Ramos (cell line): Measurements from ENCODE around the gene SCRN2.

Experiments
- in situ Hi-C: fragments of 300-500 bp; cut with MboI; formaldehyde crosslinking; loops from one replicate; pipeline ENCODE4 v1.14.3; 2022; ENCODE audit warnings: low sequenced_read_pairs; ENCODE audit not compliant: unreplicated experiment

The SCRN2 gene

DNA sequence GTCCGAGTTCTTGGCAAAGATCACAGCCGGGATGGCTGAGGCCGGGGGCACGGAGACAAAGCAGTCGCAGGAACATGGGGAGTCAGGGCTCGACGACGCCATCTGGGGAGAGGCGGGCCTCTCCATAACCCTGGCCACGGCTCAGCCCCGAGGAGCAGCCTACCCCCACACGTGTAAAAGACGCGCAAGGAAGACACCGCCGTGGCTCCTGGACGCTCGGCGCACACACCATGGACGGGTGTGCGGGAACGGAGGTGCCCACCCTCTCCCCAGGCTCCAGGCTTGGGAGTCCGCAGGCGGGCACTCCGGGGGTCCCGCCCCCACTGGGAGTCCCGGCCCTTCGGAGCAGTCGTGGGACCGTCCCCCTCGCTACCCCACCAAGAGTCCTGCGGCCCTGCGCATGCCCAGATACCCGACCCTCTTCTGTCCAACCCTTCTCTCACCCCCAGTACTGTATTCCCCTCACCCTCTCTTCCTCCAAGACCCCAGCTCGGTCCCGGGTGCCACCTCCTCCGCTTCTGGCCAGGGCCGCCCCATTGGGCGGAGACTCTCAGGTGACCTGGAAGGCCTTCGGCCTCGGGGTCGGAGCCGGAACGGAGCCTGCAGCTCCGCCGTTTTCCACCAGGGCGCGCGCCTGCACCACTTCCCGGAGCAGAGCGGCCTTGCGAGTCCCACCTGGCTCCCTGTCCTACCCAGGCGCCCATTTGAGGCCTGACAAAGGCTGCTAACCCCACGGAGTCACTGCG, at the start of gene SCRN2:
SCRN2 (minus strand) TSS at position 532 of the 746 bp plus-strand sequence; CDS start at position 102, 430 bp downstream.
- in situ Hi-C loops = loop anchor here (5.0 kb wide), 1 partner anchor 51 kb away; no protein-coding TSS in a partner anchor

DNA sequence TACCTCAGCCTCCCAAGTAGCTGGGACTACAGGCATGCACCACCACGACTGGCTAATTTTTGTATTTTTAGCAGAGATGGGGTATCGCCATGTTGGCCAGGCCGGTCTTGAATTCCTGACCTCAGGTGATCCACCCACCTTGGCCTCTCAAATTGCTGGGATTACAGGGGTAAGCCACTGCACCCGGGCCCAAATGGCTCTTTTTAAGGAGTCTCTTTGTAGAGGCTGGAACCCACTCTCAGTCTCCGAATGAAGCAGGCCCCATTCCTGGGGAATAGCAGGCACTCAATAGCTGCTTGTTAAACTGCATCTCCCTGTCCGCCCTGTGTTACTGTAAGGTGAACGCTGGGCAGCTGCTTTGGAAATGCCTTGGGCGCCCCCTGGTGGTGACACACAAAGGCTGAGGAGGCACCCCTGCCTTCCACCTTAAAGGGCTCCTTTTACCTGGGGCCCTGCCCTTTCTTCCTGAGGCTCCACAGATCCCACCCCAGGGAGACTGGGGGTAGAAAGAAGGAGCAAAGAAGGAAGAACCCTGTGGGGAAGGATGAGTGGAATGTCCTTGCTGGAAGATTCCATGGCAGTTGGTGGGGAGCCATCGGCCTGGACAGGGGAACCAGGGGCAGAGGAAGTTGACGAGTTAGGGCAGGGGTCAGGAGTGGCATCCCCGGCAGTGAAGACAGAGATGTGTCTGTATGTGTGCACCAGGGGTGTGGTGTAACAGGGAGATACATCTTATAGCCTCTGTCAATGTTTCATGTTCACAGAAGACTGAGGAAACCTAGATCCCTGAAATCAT, 48.9 kb upstream of the SCRN2 start:
- in situ Hi-C loops = loop anchor here (5.0 kb wide), 1 partner anchor 48 kb away; the partner anchor contains the start of gene SCRN2

DNA sequence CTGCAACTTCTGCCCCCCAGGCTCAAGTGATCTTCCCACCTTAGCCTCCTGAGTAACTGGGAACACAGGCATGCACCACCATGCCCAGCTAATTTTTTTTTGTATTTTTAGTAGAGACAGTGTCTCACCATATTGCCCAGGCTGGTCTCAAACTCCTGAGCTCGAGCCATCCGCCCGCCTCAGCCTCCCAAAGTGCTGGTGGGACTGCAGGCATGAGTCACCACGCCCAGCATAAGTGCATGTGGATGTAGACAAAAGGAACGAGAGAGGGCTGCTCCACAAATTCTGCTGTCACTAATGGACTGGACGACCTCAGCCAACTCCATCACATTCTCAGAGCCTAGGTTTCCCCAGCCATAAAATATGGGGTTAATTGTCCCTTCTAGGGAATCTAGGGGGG, 47.2 kb upstream of the SCRN2 start:
- in situ Hi-C loops = no loop called here

DNA sequence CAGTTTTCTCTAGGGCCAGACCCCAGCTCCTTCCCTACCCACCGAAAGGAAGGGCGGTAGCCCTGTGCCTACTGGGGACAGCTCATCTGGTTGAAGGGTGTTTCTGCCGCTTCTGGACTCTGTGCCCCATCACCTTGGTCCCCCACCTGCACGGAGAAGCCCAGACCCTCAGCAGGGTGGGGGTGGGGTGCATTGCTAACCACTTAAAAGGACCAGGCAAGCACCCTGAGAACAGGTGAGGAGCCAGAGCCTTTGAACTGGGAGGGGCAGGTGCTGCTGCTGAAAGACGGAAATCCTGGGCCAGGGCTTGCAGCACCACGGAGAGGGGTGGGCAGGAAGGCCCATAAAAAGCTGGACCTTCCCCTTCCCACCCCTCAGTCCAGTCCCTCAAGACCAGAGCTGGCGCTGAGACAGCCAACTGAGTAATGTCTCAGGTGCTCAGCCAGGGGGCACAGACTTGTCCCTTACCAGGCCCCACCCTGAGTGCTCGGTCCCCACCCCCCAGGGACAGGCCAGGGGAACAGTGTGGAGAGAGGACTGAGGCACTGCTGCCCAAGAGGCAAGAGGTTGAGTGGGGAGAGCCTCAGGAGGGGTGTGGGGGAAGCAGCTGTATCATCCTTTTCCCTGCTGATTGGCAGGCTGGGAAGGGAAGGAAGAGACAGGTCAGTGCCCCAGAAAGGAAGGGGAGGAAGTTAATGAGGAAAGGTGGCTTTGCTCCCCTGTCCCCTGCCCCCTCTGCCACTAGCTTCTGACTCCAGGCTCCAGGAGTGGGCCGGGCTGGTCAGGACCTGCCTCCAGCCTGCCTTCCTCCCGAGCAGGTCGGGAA, 44.0 kb upstream of the SCRN2 start:
- in situ Hi-C loops = no loop called here

DNA sequence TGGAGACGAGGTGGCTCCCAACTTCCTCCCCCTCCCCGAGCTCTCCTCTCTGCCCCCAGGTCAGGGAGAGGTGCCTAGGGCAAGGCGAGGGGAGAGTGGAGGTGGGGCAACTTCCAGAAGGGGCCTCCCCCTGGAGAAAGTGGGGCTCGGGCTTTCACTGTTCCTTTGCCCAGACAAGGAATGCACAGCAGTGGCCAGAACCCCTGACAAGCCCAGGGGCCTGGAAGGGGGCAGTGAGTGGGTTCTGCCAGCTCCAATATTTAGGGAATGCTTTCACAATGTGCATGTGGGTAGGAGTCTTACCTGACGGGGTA, 43.3 kb upstream of the SCRN2 start:
- in situ Hi-C loops = no loop called here

DNA sequence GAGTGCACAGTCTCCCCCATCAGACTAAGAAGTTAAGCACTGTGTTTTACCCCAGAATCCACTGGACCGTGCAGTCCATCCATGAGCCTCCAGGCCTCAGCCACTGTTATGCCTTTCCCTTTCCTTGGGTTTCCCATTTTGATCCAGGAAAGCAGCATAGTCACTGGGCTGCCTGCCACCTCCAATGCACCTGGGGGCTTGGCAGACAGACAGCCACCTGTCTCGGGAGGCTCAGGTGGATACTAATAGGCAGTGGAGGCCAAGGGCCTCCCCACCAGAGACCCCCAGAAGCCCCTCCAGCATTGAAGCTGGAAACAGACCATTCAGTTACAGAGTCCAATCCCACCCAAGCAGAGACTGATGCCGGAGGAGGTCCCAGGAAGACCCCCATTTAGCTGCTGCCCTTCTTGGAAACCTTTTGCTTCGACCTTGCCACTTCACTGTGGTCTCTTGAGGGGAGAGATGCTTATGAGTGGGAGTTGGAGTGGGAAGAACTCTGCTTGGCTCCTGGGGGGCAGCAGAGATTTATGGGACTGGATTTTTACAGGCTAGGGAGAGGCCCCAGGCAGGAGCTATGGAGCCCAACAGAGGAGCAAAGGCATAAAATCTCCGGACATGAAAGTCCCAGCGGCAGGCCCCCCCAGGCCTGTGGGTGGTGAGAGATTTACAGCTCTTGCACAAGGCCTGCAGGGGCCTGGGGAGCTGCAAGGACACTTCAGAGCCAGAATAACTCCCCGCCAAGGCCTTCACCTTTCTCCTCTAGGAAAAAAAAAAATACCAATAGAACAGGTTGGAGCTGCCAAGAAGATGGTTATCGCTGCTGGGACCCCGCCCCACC, 42.7 kb upstream of the SCRN2 start:
- in situ Hi-C loops = no loop called here

DNA sequence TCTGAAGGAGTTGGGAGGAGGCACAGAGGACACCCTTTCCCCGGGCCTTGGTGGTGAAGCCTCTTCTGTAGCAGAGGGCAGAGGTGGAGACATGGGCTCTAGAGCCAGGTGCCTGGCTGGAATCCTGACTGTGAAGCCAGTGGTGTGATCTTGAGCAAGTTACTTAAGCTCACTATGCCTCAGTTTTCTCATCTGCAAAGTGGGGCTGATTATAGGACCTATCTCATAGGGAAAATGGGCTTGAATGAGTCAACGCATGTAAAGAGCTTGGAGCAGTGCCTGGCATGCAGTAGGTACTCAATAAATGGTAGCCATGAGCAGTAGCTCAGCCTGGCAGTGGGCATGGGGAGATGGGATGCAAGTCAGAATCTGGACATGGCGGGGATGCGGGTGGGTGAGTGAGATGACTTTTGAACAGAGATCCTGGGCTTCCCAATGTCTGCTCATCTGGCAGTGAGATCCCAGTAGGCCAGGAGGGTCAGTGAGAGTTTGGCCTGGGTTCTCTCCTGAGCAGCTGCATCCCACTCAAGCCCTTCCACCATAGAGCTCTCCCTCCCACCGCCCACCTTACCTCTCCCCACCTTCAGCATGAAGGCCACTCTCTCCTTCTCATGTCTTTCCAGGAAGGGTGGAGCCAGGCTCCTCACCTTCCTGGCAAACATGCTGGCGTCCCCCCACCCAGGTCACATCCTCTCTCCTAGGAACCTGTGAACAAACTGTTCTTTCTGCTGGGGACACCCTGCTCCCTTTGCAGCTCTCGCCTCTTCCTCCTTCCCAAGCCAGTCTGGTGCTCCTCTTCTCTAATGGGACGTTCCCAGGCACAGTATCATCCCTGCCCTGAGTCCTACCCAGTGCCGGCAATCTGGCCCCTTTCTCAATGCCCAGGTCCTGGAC, 41.9 kb upstream of the SCRN2 start:
- in situ Hi-C loops = no loop called here

DNA sequence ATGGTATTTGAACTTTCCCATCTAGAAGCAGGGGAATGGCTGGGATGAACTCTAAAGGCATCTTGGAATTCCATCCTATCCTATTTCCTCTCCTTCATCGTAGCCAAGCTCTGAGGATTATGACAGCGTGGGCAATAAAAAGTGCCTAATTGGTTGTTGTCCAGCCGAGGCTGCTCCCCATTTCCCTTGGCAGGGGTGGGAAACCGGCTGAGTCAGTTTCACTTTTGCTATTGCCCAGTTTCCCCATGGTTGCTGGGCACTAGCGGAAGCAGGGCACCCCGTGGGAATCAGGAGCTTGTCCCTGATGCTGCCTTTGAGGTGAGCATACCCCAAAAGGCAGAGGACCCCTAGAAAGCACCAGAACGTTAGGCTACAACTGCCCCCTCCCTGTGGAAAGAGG, 41.2 kb upstream of the SCRN2 start:
- in situ Hi-C loops = no loop called here

DNA sequence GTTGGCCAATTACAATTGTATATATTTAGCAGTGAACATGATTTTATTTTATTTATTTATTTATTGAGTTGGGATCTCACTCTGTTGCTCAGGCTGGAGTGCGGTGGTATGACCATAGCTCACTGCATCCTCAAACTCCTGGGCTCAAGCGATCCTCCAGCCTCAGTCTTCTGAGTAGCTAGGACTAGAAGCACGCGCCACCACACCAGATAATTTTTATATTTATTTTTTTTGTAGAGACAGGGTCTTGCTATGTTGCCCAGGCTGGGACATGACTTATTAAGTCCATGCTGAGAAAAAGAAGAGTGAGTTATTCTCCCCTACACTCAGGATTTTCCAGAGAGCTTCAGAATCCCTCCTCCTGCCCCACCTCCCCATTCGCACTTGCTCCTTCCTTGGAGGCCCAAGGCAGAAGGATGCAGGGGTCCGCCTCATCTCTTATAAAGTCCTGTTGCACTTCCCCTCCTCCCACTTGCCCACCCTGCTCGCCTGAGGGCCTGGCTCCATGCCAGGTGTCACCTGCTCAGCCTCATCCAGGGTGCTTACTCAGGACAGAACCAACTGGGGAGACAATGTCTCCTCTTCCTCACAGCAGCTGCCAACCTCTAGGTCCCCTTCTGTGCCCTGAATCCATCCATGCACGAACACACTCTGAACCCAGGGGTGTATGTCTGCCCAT, 38.8 kb upstream of the SCRN2 start:
- in situ Hi-C loops = no loop called here

DNA sequence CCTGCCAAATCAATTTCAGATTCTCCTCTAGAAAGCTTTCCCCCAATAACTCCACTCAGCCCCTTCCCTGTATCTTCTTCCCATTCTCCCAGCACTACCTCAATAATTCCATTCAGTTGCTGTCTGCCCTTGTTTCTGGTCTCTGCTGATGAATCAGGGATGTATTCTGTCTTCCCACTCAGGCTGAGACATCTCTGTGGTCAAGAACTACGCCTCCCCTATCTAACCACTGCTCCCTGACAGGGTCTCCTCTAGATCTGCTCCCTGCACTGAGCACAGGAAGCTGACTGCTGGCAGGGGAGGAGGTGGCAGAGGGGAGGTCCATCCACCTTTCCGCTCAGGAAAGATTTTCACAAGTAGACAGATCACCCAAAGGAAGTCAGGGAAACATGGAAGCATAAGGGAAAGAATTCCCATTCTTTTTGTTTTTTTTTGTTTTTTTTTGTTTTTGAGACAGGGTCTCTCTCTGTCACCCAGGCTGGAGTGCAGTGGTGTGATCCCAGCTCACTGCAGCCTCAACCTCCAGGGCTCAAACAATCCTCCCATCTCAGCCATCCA, 38.0 kb upstream of the SCRN2 start:
- in situ Hi-C loops = no loop called here

DNA sequence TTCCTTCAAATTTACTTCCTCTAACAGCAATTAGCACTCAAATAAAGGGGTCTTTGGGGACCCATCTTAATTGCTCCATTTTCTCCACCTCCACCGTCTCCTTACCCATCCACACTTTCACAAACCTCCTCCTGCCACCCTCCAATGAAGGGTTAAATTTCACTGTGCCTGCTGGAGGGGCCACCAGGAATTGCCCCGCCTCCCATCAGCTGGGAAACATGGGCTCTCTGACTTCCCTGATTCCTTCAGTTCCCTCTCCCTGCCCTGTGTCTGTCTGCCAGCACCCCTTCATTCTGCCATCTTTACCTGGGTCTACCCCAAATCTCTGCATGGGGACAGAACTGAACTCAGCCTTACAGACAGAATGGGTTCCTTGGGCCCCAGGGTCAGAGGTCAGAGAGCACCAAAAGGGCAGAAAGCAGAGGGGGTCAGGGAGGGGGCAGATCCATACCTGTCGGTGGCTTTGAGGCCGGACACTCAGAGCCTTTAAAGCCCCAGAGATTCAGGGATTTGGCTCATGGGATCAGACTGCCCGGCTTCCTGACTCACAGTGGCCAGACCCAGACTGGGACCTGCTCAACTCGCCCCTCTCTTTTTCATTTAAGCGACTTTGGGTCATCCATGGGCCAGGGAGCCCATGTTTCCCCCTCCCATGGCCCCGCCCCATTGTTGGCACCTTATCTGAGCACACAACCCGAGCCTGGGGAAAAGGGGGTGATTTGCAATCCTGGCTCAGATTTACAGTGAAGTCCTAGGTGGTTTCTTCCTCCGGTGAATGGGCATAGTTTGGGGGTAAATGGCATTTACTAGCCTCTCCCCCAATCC, 37.3 kb upstream of the SCRN2 start:
- in situ Hi-C loops = no loop called here

DNA sequence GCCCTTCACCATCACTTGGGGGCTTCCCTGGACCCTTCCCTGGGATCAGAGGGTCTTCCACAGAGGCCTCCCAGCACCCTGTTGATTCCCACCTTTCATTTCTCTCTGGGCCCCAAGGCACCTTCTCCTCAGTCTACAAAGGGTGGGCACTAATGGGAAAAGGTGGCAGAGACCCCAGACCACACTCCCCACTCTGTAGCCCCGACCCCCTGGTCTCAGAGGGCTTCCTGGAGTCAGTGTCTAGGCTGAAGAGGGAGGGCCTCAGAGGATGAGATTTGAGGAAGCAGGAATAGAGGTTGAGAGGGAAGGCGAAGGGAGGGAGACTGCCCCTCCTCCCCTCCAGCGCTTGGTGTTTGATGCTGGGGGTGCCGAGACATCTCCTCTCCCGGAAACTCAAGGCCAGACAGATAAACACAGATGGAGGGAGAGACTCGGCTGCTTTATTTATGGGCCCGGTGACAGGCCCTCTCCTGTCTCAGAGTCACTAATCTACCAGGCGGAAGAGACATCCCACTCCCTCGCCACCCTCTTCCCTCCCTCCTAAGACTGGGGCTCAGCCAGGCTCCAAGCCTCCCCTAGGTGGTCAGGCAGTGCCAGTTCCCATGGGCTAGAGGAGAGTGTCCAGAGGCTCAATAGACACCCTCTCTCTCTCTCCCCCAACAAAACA, 36.4 kb upstream of the SCRN2 start:
- in situ Hi-C loops = no loop called here

DNA sequence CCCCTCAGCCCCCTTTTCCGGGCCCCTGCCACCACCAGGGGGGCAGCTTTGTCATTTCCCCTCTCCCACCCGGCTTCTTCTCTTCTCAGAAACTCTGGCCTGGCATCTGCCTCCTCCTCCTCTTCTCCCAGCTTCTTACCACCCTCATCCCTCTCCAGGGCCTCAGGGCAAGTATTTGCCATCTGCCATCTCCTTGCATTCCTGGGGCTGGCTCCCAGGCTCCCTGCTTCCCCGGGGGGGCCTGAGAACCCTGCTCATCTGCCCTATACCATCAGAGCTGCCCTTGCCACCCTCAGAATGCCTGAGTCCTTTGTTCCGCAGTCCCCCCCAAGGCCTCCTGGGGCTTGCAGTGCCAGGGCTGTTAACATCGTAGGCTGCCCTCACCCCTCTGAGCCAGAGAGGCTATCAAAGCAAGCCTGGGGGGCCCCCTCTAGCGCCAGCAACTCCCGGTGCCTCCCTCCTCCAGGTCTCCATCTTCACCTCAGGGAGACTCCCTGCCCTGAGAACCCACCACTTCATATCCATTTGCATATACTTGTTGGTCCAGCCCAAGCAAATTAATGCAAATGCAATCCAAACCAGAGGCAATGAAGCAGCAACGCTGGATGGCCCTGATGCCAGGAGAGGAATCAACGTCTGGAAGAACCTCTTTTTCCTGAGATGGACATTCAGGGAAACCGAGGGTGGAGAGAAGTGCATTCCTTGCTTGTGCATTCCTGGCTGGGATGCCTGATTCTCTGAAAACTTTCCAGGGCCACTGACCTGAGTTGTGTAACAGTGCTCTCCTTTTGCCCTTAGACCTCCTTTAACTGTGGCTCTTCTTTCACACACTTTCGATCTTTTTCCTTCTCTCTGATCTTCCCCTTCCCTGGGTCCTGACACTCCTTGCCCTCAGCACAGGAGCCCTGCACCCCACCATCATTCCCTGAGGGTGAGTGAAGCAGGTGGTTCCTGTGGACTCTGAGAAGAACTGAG, 34.2 kb upstream of the SCRN2 start:
- in situ Hi-C loops = no loop called here

DNA sequence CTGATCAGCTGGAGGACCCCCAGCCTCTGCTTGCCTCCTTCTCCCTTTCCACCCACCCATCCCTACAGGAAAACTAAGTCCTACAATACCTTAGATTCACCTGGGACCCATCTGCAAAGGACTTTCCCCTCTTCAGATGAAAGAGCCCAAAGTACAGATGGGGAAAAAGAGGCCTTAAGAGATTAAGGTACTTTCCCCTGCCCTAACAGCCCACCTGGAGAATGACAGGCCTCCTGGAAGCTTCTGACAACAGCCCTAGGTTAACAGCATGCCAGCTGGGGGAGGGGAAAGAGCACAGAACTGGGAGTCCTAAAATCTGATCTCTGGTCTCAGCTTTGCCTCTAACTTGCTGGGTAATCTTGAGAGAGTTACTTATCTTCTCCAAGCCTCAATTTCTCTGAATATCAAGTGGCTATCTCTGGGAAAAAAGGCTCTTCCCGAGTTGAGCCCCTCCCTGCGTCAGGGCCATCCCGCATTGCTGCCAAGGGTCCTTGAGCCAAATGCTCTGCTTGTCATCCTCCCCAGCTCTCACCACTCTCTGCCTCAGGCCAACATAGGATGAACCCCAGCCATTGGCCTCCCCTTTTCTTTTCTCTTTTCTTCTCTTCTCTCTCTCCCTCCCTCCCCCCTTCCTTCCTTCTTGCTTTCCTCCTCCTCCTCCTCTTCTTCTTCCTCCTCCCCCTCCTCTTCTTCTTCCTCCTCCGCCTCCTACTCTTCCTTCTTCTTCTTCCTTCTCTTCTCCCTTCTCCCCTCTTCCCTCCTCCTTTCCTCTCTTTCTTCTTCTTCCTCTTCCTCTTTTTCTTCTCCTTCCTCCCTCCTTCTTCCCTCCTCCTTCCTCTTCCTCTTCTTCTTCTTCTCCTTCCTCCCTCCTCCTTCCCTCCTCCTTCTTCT, 32.4 kb upstream of the SCRN2 start:
- in situ Hi-C loops = no loop called here
